HG02588 (cell line): ENCODE data around the gene VEGFD.

ENCODE experiments used
- ATAC-seq: cut with Tn5 transposase; IDR thresholded peaks from one replicate; pipeline ENCODE4 v1.9.1; 2021; ENCODE audit warnings: mild to moderate bottlenecking, moderate library complexity; ENCODE audit not compliant: unreplicated experiment

The VEGFD gene

DNA sequence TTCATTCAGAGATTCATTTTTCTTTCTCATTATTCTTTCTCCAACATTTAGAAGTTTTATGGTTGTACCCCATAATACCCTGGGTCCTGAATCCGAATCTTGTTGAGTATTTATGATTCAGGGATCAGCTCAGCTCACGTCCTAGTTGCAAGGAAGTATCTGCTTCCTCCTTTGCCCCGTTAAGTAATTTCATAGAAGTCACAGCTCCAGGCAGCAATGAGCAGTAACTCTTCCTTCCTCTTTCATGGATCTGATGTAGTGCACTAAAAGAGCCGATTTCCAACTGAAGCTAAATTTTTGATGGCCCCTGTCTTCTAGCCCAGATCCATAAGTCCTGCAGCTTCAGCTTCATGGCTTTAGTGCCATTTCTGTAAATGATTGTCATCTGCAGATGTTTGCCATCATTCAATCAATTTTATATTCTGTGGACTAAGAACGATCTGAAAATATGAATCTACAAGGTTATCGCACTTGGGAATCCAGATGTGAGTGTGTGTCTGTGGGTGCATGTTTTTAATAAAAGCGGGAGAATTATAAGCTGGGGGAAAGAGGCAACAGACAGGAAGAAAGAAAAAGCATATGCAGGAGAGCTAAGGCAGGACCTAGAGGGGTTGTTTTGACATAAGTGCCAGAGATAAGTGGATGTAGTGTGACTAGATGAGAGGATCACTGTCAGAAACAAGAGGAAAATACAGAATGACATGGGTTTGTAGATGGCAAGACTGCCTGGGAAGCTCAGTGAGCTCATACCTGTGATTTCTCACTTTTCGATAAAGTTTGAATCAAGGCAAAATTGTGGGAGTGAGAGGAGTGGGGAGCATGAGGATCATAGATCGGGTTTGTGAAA, 17.5 kb downstream of the VEGFD start:
- no peak for ATAC-seq

DNA sequence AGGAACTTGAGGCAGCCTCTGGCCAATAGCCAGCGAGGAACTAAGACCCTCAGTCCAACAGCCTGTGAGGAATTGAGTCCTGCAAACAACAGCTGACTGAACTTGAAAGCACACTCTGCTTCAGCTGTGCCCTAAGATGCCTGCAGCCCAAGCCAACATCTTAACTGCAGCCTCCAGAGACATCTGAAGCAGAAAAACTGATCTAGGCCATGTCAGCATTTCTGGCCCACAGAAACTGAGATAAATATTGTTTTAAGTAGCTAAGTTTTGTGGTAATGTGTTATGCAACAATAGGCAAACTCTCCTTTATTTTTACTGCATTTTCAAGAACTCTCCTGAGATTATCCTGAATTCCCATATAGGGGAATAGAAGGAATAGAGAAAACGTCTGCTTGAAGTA, 24.5 kb downstream of the VEGFD start:
- ATAC-seq, result no peak

DNA sequence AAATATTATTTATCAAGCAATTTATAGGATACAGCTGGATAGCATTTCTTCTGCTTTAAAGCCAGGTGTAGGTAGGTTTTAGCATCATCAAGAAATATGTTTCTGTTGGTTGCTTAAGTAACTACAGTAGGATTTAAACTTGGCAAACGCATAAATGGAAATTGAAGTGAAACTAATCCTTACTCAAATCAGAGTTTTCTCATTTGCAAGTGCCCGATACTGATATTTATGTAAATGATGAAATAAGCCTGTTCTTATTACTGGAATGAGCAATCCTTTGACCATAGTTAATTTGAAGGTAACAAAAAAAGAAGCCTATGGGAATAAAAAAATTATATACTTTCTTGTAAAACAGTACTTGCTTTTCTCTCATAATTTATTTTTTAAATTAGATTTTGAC, 25.7 kb downstream of the VEGFD start:
- ATAC-seq, result no peak

DNA sequence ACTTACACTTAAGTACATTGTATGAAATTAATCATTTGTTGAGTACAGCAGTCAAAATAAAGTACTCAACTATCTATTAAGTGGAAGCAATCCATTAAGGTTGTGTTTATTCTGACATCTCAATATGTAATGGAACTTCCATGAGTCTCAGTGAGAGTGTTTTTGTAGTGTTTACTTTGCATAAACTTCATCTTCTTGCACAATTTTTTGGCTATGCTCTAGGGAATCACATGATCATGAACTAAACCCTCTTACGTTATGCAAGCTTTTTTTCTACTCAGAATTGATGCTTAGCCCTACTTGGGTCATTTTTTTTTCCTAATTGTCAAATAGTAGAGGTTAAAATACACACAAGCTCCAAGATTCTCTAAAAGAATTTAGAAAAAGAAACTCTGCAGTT, 27.8 kb downstream of the VEGFD start:
- ATAC-seq, result no peak

DNA sequence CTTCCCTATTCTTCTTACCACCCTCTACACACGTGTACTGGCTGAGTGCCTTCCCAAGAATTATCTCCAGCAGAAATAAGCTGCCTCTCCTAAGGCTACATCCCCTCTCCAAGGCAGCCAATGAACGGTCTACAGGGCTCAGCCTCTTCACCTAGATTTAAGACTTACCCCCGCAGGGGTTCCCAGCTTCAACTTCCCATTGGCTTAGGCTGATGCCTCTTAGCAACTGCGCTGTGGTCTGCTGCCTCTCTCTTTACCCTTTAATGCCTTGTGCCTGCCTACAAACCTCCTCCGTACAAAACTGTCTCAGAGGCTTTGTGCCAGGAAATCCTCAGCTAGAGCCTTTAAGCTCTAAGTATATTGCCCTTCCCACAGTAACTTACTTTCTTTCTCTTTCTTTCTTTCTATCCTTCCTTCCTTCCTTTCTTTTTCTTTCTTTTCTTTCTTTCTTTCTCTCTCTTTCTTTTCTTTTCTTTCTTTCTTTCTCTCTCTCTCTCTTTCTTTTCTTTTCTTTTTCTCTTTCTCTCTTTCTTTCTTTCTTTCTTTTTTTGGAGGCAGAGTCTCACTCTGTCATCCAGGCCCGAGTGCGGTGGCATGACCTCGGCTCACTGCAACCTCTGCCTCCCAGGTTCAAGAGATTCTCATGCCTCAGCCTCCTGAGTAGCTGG, 33.8 kb downstream of the VEGFD start:
- ATAC-seq, result no peak

DNA sequence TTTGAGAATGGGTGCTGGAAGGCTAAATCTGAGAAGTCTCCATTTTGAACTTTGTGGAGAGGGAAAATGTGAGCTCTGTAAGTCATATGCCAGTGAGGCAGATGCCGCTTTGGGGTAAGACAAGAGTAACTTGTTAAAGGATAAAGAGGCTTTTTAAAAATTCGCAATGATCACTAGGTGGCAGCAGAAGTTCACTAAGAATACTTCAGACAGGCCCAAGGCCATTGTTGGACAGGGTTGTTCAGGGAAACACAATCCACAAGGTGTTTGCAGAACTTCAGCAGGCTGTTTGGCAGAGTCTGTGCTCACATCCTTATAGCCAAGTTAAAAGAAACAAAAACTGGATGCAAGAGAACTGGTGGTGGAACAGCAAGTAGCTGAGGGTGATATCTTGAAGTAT, 35.2 kb downstream of the VEGFD start:
- ATAC-seq, result no peak

DNA sequence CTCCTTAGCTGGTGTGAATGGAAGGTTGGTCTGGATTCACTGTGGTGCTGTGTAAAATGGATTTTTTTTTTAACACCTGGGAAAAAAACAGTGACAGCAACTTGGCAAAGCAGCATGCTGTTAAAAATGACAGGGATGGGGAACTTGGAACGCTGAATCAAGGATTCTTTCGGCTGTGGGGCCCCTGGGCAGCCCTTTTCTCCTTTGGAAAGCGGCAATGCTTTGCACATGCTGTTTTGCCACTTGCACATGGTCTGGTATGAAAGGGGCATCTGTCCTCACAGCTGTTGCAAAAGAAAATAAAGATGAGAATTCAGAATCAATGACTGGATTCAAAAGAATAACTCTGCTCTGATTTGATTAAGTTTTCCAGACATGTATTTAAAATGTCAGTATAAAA, 38.2 kb downstream of the VEGFD start:
- no peak for ATAC-seq

DNA sequence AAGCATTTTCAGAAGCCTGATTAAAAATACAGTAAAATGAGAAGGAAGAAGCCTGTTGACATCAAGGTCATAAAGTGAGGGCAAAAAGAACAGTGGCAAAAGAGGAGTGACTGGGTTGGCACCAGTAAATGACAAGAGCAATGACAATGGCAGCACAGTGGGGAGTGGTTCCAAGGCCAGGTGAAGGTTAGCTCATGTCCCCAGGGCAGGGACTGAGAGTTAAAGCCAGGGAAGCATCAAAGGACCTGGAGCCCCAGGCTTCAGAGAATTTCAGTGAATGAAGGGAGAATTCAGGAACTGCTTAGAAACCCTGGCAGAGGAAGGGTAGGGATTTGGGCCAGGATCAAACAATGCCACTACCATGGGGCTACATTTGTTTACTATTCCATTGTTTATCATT, 40.1 kb downstream of the VEGFD start:
- ATAC-seq, result no peak

DNA sequence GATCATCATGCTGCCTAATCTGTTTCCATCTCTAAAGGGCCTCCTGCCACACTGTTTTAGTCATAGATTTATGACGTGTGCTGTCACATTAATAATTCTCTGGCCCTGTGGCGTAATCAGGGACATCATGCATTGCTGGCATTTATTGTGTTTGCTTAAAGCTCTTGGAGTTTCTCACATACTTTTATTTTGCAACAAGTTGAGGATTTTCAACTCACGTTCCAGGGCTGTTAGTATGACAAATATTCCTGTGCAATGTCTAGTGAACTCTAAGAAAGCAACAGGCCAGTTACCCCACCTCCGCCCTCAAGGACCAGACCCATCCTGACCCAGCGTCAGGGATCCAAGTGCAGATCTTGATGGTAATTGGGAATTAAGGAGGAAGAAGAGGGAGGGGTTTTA, 41.1 kb downstream of the VEGFD start:
- ATAC-seq, result no peak

DNA sequence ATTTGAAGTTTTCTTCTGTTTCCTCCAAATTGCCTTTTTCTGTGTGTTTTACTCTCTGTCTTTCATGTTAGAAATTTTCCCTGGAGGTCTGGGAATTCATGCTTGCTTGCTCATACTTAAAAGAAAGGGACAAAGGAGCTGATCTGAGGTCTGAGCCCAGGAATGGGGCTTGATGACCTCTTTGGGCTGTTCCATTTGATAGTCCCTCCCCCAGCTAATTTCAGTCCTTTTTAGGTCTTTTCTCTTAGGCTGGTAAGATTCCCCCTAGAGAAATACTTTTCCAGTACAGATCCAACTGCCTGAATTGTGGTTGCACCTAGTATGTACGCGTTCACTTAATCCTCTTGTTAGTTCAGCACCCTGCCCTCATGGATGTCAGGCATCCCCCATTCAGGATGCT, 43.3 kb downstream of the VEGFD start:
- ATAC-seq, result no peak

DNA sequence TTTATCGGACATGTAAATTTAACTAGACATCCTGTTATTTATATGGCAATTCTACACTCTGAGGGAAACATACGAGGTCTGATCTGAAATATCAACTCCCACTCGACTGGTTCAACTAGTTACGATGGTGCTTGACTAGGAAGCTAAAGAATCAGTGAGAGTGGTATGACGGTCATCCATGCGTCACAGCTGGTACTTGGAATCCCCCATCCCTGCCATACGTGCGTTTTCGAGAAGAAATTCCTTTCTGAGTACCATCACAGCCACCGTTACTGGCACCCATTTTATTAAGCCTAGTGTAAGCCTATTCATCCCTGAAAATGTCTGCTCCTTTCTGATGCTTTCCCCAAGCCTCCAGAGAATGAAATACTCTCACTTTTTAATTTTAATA, 48.2 kb downstream of the VEGFD start:
- ATAC-seq, result no peak

DNA sequence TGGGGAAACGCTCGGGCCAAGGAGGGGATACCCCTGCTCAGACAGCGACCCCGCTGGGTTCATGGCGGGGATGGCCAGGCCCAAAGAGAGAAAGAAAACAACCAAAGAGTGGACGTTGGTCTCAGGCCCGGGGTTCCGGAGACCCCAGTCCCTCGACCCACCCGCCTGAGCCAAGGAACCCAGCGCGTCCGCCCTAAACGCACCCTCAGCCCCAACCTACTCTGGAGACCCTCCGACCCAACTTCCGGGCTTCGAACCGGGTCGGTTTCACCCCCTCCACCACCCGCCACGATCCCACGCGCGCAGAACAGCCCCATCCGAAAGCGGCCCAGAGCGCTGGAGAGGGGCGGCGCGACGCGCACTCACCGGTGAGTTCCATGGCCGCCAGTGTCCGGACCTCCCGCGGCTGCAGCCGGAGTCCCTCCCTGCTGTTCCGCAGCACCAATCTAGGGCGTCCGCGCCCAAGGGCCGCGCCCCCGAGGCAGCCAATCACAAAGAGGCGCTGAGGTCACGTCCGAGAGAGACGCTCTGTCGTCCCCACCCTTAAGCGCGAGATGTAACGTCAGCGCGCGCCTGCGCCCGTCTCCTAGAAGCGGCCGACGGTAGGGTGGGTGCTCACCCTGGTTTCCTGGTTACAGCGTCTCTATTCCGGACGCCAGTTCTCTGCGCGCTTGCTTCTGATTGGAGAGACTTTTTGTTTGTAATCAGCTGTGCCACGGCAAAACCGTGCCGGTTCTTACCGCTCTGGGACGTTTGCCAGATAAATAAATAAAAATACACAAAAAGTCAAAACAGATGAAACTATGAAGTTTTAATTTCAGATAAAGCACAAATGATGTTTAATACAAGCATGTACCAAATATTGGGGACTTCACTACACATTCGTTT, 48.8 kb downstream of the VEGFD start, which contains the start of gene PIGA:
PIGA (minus strand) TSS at position 389 of the 888 bp plus-strand sequence. CDS start 3,593 bp downstream, outside the sequence.
- ATAC-seq, result peak; percentile 99

DNA sequence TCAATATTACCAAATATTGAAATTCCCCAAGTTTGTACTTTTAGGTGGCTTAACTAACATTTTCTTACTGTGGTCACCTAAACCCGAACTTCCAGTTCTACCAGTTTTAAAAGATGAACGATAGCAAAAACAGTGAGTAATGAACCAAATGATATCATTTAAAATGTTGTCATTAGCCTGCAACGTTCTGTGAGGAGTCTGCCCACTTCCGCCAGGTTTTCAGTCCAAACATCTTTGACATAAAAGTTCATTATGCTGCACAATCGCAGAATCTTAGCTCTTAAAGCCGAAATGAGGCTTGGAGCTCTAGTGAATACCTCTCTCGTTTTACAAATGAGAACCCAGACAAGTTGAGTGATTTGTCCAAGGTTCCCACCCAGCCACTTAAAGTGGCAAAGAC, 49.7 kb downstream of the VEGFD start:
- ATAC-seq, result no peak

DNA sequence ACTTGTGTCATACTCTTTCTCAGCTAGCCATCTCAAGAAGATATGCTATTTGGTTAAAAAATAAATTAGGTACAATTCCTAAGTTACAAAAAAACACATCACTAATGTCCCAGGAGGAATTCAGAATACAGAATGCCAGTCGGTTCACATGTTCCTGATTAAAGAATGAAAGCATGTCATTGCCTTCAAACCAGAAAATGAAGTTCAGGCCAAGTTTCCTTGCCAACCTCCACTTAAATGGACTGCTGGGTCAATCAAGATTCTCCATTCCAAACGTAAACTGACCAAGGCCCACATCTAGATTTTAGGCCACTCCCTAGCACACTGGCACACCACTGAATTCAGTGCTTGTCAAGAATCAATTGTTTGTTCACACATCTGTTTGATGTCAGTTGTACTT, 55.4 kb downstream of the VEGFD start:
- ATAC-seq, result no peak

DNA sequence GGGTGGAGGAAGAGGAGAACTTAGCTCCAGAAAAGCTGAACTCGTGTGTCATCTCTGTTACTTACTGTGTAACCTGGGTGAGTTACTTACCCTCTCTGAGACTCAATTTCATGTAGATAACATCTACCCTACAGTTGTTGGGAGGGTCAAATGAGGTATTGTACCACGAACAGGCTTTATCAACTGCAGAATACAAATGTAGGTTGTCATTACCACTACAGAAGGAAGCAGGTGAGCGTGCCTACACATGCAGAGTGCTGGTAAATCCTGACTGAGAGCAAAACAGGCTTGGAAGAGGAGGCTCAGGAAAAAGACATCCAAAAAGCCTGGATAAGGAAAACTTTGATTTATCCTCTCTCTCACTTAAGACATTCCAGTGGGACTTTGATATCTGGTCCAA, 56.1 kb downstream of the VEGFD start:
- no peak for ATAC-seq

DNA sequence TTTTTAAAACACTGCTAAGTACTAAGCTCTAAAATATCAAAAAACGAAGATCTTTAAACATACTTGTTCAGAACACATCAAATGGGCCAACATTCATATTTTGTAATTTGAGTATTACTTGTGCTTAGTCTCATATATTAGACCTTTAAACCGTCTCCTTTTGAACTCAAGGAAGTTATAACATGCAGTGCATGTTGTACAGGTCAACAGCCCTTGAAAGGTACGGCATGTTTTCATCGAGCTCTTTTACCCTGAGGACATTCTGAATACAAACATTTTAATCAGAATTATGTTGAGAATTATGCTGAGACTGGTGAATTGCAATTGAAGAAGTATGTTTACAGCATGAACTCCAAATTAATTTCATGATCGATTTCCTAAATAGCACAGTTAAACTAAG, 61.7 kb downstream of the VEGFD start:
- ATAC-seq, result no peak

DNA sequence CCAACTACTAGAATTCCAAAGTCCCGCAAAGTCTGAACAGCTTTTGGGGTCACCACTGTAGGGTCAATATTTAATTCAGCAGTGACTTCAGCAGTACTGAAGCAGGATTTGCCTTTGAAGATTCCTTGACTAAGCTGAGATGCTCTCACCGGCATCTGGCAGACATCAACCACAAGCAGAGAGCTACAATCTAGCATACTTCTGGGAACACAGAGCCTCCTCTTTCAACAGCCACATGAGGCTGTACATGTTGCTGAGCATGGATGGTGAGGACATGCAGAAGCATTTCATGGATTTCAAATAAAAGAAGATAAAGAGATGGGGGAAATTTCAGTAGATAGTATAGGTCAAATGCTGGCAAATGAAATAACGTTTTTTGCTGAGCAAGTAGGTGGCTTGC, 62.1 kb downstream of the VEGFD start:
- no peak for ATAC-seq

DNA sequence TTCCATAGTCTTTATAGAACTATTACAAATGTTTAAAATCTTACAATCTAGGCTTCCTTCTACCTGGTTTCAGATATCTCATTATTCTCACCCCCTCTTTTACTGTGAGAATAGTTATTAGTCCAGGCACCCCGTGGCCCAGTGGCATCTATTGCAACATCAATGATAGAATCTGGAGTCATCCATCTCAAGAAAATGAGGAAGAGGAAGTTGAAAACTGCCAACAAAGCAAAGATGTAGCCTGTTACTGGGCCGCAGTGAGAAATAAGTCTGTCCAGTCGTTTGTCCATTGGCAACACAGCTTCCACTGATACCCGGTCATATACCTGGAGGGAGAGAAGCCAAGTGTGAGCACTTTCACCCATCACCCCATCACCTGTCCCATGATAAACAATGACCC, 62.8 kb downstream of the VEGFD start:
- no peak for ATAC-seq

DNA sequence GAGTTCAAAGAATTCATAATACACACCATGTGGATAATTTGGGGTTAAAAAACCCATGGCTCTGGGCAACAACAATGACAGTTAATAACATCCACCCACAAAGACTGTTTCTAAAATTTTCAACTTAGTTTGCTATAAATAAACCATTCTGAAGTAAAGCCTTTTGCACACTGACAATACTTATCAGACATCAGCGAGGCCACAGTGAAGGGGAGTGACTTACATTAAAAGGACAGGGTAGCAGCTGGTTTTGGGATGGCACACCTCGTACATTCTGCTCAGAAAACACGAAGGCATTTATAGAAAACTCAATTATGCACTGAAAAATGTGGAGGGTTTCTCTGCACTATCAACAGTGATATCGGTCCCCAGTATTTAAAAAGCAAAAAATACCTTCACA, 63.9 kb downstream of the VEGFD start:
- ATAC-seq, result no peak

DNA sequence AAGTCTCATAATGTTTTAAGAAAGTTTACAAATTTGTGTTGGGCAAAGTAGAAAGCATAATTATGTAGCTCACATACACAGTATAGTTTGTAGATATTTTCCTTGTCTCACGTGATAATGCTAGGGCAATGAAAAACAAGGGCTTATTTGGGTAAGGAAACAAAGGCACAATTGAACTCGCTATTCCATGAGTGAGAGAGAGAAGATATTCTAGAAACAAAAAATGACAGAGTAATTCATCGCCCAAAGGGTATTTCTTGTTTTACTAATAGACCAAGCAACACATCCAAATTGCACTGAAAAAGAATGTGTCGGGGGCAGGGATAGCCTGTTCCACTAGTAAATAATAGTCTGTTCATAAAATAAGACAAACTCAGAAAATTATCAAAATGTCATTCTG, 65.1 kb downstream of the VEGFD start:
- ATAC-seq, result no peak

DNA sequence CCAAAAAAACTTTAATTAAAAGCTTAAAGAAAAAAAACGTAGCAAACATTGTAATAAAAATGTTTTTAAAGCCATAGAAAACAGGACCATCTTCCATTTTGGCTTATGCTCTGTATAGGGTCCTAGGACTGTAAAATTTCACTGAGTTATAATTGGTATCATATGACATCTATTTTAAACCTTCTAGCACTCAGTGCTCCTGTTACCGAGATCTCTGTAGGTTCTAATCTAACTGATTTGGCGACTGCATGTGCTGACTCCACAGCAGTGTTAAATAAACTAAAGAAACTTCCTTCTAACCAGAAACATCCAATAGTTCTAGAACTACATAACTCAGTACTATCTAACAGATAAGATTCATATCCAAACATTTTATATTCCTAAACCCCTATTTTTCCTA, 68.7 kb downstream of the VEGFD start, which contains the start of gene ASB11:
ASB11 (minus strand) TSS at position 132 of the 400 bp plus-strand sequence; CDS start at position 97, 35 bp downstream.
- no peak for ATAC-seq
